ENCODE results near the gene FHL2.
A peak's percentile ranks its signal among the peaks of the same experiment; 100 is the strongest.
"Not testable (repeated sequence)": the region's sequence is repeated elsewhere in the genome, so short reads cannot be mapped to it uniquely, and the experiment has no call there.

FHL2 gene, protein sequence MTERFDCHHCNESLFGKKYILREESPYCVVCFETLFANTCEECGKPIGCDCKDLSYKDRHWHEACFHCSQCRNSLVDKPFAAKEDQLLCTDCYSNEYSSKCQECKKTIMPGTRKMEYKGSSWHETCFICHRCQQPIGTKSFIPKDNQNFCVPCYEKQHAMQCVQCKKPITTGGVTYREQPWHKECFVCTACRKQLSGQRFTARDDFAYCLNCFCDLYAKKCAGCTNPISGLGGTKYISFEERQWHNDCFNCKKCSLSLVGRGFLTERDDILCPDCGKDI

DNA sequence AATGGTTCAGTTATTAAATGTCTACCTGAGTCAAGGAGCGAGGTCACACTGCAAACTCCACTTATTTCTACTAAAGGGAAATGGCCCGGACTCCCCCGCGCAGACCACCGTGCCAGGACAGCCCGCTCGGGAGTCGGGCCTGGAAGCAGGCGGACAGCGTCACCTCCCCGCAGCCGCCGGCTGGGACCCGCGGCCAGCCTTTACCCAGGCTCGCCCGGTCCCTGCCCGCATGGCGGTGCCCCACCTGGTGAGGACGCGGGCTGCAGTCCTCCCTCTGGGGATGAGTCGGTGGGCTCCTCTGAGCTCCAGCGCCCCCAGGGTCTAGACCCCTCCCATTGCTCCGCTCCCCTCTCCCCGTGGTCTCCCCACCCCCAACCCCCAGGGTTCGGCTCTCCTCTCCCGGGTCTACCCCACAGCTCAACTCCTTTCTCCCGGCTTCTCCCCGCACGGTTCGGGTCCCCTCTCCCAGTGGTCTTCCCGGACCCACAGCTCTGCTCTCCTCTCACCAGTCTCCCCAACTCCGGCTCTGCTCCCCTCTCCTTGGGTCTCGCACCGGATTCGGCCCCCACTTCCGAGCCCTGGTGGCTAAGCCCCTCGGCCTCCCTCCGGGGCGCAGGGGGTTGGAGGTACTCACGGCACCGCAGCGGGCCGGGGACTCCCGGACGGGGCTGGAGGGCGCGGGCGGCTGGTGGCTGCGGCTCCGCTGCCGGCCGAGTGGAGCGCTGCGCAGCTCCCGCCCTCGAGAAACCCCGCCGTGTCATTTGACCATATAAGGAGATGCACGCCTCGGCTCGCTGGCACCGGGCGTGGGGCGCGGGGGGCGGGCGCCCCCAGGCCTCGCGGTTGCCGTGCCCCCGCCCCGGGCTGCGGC, at the start of gene FHL2:
TSS of gene FHL2 (minus strand) at position 716 of the 871 bp plus-strand sequence. CDS start 12,535 bp downstream, outside the sequence.
- DNase-seq: peak; percentile 60

- no peak for DNase-seq
Measured at GRCh38 chr2:105447476-105447875, 48.6 kb upstream of the FHL2 start.

GRCh38 chr2:105446501-105446900, 47.6 kb upstream of the FHL2 start:
- no peak for DNase-seq

DNA sequence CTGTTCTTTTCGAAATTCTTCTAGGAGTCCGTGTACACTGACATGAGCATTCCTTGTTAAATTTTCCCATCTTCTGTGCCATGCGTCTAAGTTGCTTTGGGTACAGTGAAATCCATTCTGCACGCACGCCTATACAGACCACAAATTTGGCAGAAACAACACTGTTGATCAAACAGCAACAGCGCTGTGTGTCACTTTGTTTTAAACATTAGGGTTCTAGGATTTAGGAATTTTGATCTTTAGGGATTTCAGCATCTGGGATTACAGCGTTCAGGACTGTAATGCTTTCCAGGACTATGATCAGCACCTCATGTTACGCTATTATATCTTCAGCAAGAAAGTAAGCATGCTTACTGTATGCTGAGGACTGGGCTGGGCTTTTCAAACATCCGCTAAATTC, 47.1 kb upstream of the FHL2 start:
- DNase-seq: no peak

DNA sequence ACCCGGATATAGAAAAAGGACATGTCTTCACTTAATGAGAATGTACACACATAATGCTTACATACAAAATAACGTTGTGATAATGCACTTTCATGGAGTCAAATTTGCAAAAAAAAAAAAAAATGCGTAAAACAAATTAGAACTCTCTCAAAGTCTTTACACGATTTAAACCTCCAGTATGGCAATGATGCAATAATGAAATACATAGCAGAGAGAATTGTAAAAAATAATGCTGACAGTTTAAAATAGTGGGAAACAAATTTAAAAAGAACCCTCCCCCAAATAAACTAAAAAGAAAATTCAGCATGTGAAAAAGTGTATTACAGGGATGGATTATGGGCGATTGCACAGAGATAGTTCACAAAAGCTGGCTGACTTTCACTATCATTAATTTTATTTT, 46.6 kb upstream of the FHL2 start:
- DNase-seq: no peak

DNA sequence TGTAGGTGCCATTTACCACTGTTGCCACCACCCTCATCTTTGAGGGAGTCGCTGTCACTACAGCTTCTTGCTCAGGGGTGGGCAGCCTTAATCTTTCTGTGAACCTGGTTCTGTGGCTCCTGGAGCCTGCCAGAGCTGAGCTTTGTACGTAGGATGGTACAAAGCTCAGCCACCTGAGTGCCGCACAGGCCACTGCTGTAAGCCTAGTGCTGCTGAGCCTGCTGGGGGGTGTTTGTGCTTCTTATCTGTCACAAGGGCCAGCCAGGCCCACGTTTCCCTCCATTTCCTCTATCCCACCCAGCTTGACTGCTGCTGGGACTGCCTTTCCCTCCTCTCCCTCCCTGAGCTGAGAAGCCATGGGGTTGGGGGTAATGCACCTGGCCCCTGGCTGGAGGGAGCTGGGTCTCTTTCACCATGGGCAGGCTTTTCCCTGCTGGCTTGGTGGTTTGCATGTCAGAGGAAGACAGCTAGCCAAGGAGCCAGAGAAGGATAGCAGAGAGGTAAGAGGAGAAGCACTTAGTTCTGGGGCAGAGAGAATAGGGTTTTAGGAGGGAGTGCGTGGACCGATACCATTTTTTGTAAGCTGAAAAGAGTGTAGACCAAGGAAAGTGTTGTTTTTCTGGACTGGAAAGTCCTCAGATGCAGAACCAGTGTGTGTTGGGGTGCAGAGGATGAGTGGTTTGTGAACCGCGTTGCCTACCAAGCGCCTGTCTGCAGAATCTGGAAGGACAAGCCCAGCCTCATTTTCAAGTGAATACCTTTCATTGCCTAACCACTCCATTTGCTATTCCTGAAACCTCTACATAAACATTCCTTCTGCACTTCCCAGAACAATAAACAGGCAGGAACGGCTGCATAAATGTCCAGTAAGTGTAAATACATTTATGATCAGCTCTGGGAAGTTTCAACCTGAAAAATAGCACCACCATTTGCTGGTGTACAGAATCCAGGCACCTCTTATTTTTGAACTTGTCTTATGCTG, 45.1 kb upstream of the FHL2 start:
- no peak for DNase-seq

DNA sequence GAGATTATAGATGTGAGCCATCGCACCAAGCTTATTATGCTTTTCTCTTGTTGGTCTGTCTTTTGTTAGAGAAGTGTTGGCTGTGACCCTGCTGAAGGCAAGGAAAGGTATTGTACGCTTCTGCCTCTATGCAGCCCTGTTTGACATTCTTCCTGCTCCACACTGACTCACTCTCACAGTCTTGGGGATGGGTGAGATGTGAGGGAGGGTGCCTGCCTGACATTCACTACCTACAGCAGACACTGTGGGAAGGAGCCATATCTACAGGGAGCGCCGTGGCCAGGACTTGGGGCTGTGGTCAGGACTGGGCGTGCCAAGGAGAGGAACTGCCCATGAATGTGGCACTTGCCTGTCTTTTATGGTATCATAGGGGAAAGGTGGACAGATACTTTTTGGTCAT, 43.9 kb upstream of the FHL2 start:
- no peak for DNase-seq

DNA sequence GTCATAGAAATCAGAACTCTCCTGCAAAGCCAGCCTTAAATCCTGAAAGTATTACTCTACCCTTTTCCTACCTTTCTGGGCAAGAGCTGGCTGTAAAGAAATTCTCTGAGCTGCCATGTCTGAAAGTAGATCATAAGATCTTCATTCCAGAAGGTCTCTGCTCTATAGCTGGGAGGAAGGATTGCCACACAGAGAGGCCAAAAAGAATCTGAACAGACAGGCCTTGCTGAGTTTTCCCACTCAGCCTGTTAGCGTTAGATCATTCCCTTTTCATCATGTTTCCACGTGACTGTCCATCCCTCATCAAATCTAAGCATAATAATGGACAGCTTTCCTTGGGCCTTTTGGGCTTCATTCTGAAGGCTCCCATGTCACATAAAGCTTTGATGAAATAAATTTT, 43.2 kb upstream of the FHL2 start:
- DNase-seq: no peak

- no peak for DNase-seq
Measured at GRCh38 chr2:105439141-105439540, 40.3 kb upstream of the FHL2 start.

GRCh38 chr2:105438104-105438929, 39.5 kb upstream of the FHL2 start:
- no peak for DNase-seq

DNA sequence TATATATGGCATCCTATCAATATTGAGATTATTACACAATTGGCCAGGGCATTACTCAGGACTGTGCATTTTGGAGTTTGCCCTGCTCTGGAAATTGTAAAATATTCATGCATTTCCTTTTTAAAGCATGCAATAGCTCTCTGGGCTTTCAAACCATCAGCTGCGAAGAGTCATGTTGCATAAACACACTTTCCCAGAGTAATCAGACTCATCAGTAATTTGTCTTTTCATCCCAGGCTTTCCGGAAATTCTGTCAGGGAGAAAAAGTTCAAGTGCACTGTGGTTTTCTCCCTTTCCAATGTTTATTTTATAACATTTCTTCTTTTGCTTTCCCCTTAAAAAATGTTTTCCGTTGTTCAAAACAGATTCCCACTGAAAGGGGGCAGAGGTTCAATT, 38.9 kb upstream of the FHL2 start:
- DNase-seq: no peak

- no peak for DNase-seq
Measured at GRCh38 chr2:105432749-105433148, 33.9 kb upstream of the FHL2 start.

GRCh38 chr2:105432044-105432399, 33.2 kb upstream of the FHL2 start:
- DNase-seq: no peak

DNA sequence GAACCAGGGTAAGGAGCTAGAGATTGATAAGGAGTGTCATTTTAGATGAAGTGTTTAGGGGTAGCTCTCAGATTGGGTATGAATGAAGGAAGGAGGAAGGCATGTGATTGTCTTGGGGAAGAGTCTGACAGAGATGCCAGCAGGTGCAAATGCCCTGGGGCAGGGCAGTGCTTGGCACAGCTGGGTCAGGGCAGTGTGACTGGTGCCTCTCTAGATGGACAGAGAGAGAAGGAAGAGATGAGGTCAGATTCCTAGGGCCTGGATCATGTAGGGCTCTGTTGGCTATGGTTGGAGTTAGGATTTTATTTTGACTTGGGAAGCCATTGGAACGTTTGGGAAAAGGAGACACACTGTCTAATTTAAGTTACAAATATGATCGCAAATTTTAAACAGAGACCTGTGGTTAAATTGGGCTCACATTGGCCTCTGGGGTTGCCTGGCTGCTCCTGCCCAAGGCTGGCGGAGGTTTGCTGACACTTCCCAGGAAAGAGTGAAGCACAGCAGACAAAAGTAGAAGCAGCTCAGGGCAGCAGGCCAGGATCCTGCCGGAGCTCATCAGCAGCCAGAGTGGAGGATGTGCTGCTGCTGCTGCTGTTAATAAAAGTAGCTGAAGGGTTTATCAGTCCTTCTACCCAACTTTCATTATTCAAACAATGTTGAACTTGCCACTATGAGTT, 32.7 kb upstream of the FHL2 start:
- no peak for DNase-seq

- DNase-seq: no peak
Measured at GRCh38 chr2:105428387-105429018, 29.7 kb upstream of the FHL2 start.

DNA sequence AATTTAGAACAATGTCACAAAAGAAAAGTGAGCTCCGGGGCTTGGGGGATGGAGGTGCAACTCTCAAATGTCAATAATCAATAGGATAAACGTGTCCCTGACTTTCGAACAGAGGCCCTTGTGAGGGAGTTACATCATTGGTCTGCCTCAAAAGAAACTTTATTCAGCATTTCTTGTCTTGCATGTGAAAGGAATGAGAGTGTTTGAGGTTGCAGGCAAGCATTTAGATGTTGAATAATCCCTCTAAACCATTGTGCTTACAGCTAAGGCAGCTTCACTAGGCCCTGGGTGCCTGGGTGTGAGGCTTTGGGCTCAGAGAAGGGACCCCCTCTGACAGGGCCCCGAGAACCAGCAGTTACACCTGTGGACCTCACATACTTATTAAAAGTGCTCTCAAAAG, 28.6 kb upstream of the FHL2 start:
- no peak for DNase-seq

- DNase-seq: no peak
Measured at GRCh38 chr2:105426626-105427292, 27.9 kb upstream of the FHL2 start.

- DNase-seq: no peak
Measured at GRCh38 chr2:105425936-105426625, 27.2 kb upstream of the FHL2 start.

- not testable (repeated sequence) for DNase-seq
Measured at GRCh38 chr2:105424836-105425235, 26.0 kb upstream of the FHL2 start.

DNA sequence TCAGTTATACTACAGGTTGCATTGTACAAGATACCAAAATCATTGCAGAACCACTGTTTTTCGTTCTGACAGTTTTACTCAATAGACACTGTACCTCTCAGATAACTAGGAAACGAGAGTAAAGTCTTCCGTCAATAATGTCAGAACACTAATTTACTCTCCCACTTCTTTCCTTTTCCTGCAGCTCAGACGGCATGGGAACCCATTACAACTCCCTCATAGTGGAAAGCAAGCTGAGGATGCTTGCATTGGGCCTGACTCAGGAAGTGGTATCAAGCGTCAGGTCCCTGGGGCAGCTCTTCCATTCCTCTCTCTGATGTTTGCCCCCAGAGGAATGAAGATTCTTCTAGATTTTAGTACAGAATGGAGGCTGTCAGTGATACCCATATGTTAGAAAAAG, 23.9 kb upstream of the FHL2 start:
- no peak for DNase-seq

Measured in CD4-positive, alpha-beta T cell treated with Interferon gamma for 1 hour (primary cell).